CD14-positive monocyte (primary cell): ENCODE measurements around the gene CGREF1. TPM values are rescaled to one million over a fixed set of nuclear protein-coding genes. Genes with fewer than 3 reads are reported as not detected.

Source experiments
- DNase-seq, 3 donors: peaks; one replicate each; pipeline ENCODE4 v3.0.0-alpha.2; 2011 to 2022
- H2AFZ ChIP-seq: 2 replicates; pipeline ENCODE4 v1.6.0; 2012; ENCODE audit warnings: mild to moderate bottlenecking, low read depth, low read length, inconsistent platforms; ENCODE audit not compliant: insufficient read depth, poor library complexity, severe bottlenecking
- H3K27ac ChIP-seq, 2 donors: 1 replicate in 1 of 2; 2 replicates in 1 of 2; pipeline ENCODE4 v1.5.1; 2012 to 2013; ENCODE audit warnings: low read length in 2 of 2, control low read depth in 1 of 2, inconsistent platforms in 1 of 2, low read depth in 1 of 2, mild to moderate bottlenecking in 1 of 2
- H3K27me3 ChIP-seq, 2 donors: one replicate each; pipeline versions ENCODE4 v1.6.0 to v1.6.1; 2011 to 2013; ENCODE audit warnings: low read length in 2 of 2; ENCODE audit not compliant: control insufficient read depth in 2 of 2, insufficient read depth in 2 of 2
- H3K36me3 ChIP-seq, 2 donors: replicated peaks in 1 of 2; 1 replicate in 1 of 2; 2 replicates in 1 of 2; pipeline versions ENCODE4 v1.5.1 to v1.6.1; 2012 to 2013; ENCODE audit warnings: low read length in 2 of 2, control low read depth in 1 of 2, inconsistent platforms in 1 of 2, mild to moderate bottlenecking in 1 of 2; ENCODE audit not compliant: insufficient read depth in 2 of 2, control insufficient read depth in 1 of 2
- H3K4me1 ChIP-seq, 2 donors: 1 replicate in 1 of 2; 2 replicates in 1 of 2; pipeline versions ENCODE4 v1.5.1 to v1.6.1; 2012 to 2013; ENCODE audit warnings: low read length in 2 of 2, control low read depth in 1 of 2, inconsistent platforms in 1 of 2, mild to moderate bottlenecking in 1 of 2, moderate library complexity in 1 of 2; ENCODE audit not compliant: insufficient read depth in 2 of 2, control insufficient read depth in 1 of 2
- H3K4me2 ChIP-seq: replicated peaks from 2 replicates; pipeline ENCODE3; 2012; ENCODE audit warnings: low read length, moderate library complexity, mild to moderate bottlenecking; ENCODE audit not compliant: poor library complexity, severe bottlenecking; ENCODE audit errors: extremely low read depth
- H3K4me3 ChIP-seq, 3 experiments: fragments of 200-600 bp in 1 of 3; sonication (generic) in 1 of 3; replicated peaks in 1 of 3; 1 replicate in 2 of 3; 2 replicates in 1 of 3; pipeline ENCODE4 v1.5.1; 2011 to 2013; ENCODE audit warnings: low read length in 3 of 3, mild to moderate bottlenecking in 3 of 3, control low read depth in 2 of 3, low read depth in 2 of 3, inconsistent platforms in 1 of 3, moderate library complexity in 1 of 3
- H3K79me2 ChIP-seq: 2 replicates; pipeline ENCODE4 v1.6.0; 2012; ENCODE audit warnings: mild to moderate bottlenecking, control low read depth, inconsistent platforms, low read length, moderate library complexity; ENCODE audit not compliant: insufficient read depth
- H3K9ac ChIP-seq: 2 replicates; pipeline ENCODE4 v1.6.0; 2017; ENCODE audit warnings: low read length, mild to moderate bottlenecking; ENCODE audit not compliant: insufficient read depth, poor library complexity, severe bottlenecking
- H3K9me3 ChIP-seq, 2 donors: replicated peaks in 1 of 2; 1 replicate in 1 of 2; 2 replicates in 1 of 2; pipeline versions ENCODE4 v1.5.1 to v1.6.1; 2012 to 2013; ENCODE audit warnings: low read length in 2 of 2, control low read depth in 1 of 2; ENCODE audit not compliant: control insufficient read depth in 1 of 2, insufficient read depth in 1 of 2
- H4K20me1 ChIP-seq: 2 replicates; pipeline ENCODE4 v1.6.0; 2012; ENCODE audit warnings: mild to moderate bottlenecking, low read length, control low read depth, moderate library complexity; ENCODE audit not compliant: insufficient read depth
- H3K27ac Mint-ChIP-seq, 7 donors: one replicate each; pipeline ENCODE4 v1.8.0; 2020; ENCODE audit warnings: mild to moderate bottlenecking in 7 of 7, mixed read lengths in 7 of 7, moderate library complexity in 6 of 7, inconsistent platforms in 2 of 7
- H3K27me3 Mint-ChIP-seq, 3 donors: one replicate each; pipeline ENCODE4 v1.8.0; 2021 to 2022; ENCODE audit warnings: low read depth in 3 of 3, mild to moderate bottlenecking in 3 of 3, mixed read lengths in 3 of 3, moderate library complexity in 3 of 3, inconsistent platforms in 1 of 3
- H3K36me3 Mint-ChIP-seq, 2 donors: one replicate each; pipeline ENCODE4 v1.8.0; 2020; ENCODE audit warnings: mixed read lengths in 2 of 2, inconsistent platforms in 1 of 2, mild to moderate bottlenecking in 1 of 2
- H3K4me1 Mint-ChIP-seq: one replicate; pipeline ENCODE4 v1.8.0; 2020; ENCODE audit warnings: mild to moderate bottlenecking, mixed read lengths
- H3K4me3 Mint-ChIP-seq, 2 donors: one replicate each; pipeline ENCODE4 v1.8.0; 2020; ENCODE audit warnings: mild to moderate bottlenecking in 2 of 2, mixed read lengths in 2 of 2, moderate library complexity in 1 of 2
- H3K9me3 Mint-ChIP-seq, 7 donors: one replicate each; pipeline ENCODE4 v1.8.0; 2020 to 2022; ENCODE audit warnings: mixed read lengths in 7 of 7, mild to moderate bottlenecking in 6 of 7, moderate library complexity in 6 of 7, inconsistent platforms in 2 of 7
- CTCF ChIP-seq: fragments of 200-600 bp; IDR thresholded peaks from one replicate; pipeline ENCODE4 v1.8.0; 2022; ENCODE audit warnings: antibody characterized with exemption, mild to moderate bottlenecking
- WGBS: methylation state at CpG from one replicate; pipeline ENCODE4 v1.1.5; 2013; ENCODE audit warnings: missing lambda C conversion rate; ENCODE audit not compliant: insufficient coverage; 5-methylcytosine and 5-hydroxymethylcytosine counted together
- intact Hi-C, 2 donors: fragments of 100-400 bp; cut with micrococcal nuclease; formaldehyde crosslinking; loops; one replicate each; pipeline versions ENCODE4 v1.15.0 to v1.15.1; 2023
- polyA plus RNA-seq, 3 donors: library from polyadenylated mRNA; depleted of rRNA in 1 of 3; unstranded in 2 of 3; stranded (reverse) in 1 of 3; fragments of 300-500 nt in 2 of 3; fragments of >200 nt in 1 of 3; fragmentation: Illumina TruSeq in 2 of 3; gene quantifications; 1 replicate in 2 of 3; 2 replicates in 1 of 3; pipeline ENCODE4 v1.2.3, GENCODE V29; 2012 to 2021

CGREF1 gene
- polyA plus RNA-seq, 3 donors: not detected

GRCh38 chr2:27086724-27087593 lies 32.0 kb downstream of the CGREF1 start, which contains the start of gene KHK:
Gene KHK (plus strand): TSS chr2:27086772. CDS start chr2:27087260, 488 bp downstream.
- H3K79me2 ChIP-seq: no peaks in the 10 kb centered on the region
- no peaks in the 10 kb centered on the region for H3K27me3 ChIP-seq
- TF ChIP-seq CTCF: peak; percentile 58
- no peaks in the 10 kb centered on the region for H4K20me1 ChIP-seq
- no peak for DNase-seq
- peak within 1 kb of the TSS; percentile 94 for H2AFZ ChIP-seq
- Mint-ChIP-seq H3K27ac (peak within 1 kb of the TSS; percentile 31 to 88 (median 85)), H3K9me3 (no peaks in the 10 kb centered on the region), H3K4me1 (peaks cover 23% of the 10 kb centered on the region), H3K36me3 (peaks cover 0 to 3% of the 10 kb centered on the region in 2 donors), H3K4me3 (peak within 1 kb of the TSS; percentile 85 to 92), H3K27me3 (peaks cover 0 to 7% (median 5%) of the 10 kb centered on the region in 3 donors)
- peak within 1 kb of the TSS; percentile 74 for H3K9ac ChIP-seq
- peak within 1 kb of the TSS; percentile 60 to 77 (median 71) for H3K4me3 ChIP-seq
- no peaks in the 10 kb centered on the region for H3K36me3 ChIP-seq
- no peaks in the 10 kb centered on the region for H3K9me3 ChIP-seq
- 12% methylated on average over 54 of the region's 54 CpGs for WGBS
- H3K4me1 ChIP-seq: peaks cover 27 to 34% of the 10 kb centered on the region in 2 donors
- intact Hi-C loops: loop anchor here (5.0 kb wide), 2 partner anchors 35 to 125 kb away; partner anchors contain the start of genes AGBL5 (in 2 of the 2), ATRAID (in 1 of the 2) and SLC5A6 (in 1 of the 2)
- H3K27ac ChIP-seq: peak within 1 kb of the TSS; percentile 70 to 84
- peak within 1 kb of the TSS; percentile 91 for H3K4me2 ChIP-seq

GRCh38 chr2:27086090-27086723 lies 32.7 kb downstream of the CGREF1 start:
- Mint-ChIP-seq H3K27ac (peak overlapping the region; percentile 31 to 88 (median 85)), H3K4me3 (peak overlapping the region; percentile 85 to 86), H3K36me3 (no peaks in the 10 kb centered on the region), H3K4me1 (peaks cover 31% of the 10 kb centered on the region), H3K9me3 (no peaks in the 10 kb centered on the region), H3K27me3 (peaks cover 0 to 7% (median 5%) of the 10 kb centered on the region in 3 donors)
- peak overlapping the region; percentile 94 for H2AFZ ChIP-seq
- peak overlapping the region; percentile 70 to 84 for H3K27ac ChIP-seq
- H3K27me3 ChIP-seq: no peaks in the 10 kb centered on the region
- H3K36me3 ChIP-seq: no peaks in the 10 kb centered on the region
- H4K20me1 ChIP-seq: no peaks in the 10 kb centered on the region
- peak; percentile 92 for TF ChIP-seq CTCF
- intact Hi-C loops: loop anchor here (5.0 kb wide), 2 partner anchors 34 to 126 kb away; partner anchors contain the start of genes AGBL5 (in 2 of the 2), ATRAID (in 1 of the 2) and SLC5A6 (in 1 of the 2)
- no peaks in the 10 kb centered on the region for H3K9me3 ChIP-seq
- H3K9ac ChIP-seq: peak overlapping the region; percentile 74
- H3K4me2 ChIP-seq: peak overlapping the region; percentile 91
- peaks cover 34 to 41% of the 10 kb centered on the region in 2 donors for H3K4me1 ChIP-seq
- peak; percentile 92 to 94 (median 93) for DNase-seq
- H3K79me2 ChIP-seq: no peaks in the 10 kb centered on the region
- under 1% methylated on average over 81 of the region's 81 CpGs for WGBS
- H3K4me3 ChIP-seq: peak overlapping the region; percentile 56 to 77 (median 71)
